Breast epithelium (tissue), 4 donors: ENCODE measurements around the gene DPM2. TPM values are rescaled to one million over a fixed set of nuclear protein-coding genes. Genes with fewer than 3 reads are reported as not detected.
A peak's percentile ranks its signal among the peaks of the same experiment; 100 is the strongest.

Experiments used
- DNase-seq, 2 donors: peaks; one replicate each; pipeline ENCODE4 v3.0.0-alpha.2; 2019; ENCODE audit warnings: low spot score in 2 of 2
- H3K27ac ChIP-seq, 2 donors: fragments of 200-600 bp; sonication (generic) in 1 of 2; one replicate each; pipeline ENCODE4 v1.5.1; 2016 to 2019; ENCODE audit warnings: mild to moderate bottlenecking in 1 of 2
- H3K27me3 ChIP-seq, 2 donors: fragments of 200-600 bp; sonication (generic) in 1 of 2; one replicate each; pipeline versions ENCODE4 v1.5.1 to v1.6.0; 2017 to 2019; ENCODE audit warnings: control low read depth in 1 of 2, mild to moderate bottlenecking in 1 of 2
- H3K36me3 ChIP-seq: fragments of 200-600 bp; one replicate; pipeline ENCODE4 v1.5.1; 2019
- H3K4me1 ChIP-seq, 2 donors: fragments of 200-600 bp; sonication (generic); one replicate each; pipeline ENCODE4 v1.5.1; 2016 to 2019; ENCODE audit warnings: control low read depth in 1 of 2
- H3K4me3 ChIP-seq, 3 donors: fragments of 200-600 bp; sonication (generic); 1 replicate in 2 of 3; 2 replicates in 1 of 3; pipeline ENCODE4 v1.5.1; 2016 to 2019; ENCODE audit warnings: mild to moderate bottlenecking in 3 of 3, moderate library complexity in 2 of 3
- H3K9me3 ChIP-seq, 2 donors: fragments of 200-600 bp; sonication (generic) in 1 of 2; one replicate each; pipeline ENCODE4 v1.5.1; 2016 to 2019; ENCODE audit warnings: control low read depth in 1 of 2
- POLR2A ChIP-seq: fragments of 450-650 bp; IDR thresholded peaks from one replicate; pipeline ENCODE4 v1.6.1; 2016; ENCODE audit warnings: antibody characterized with exemption, mild to moderate bottlenecking, moderate library complexity
- POLR2AphosphoS5 ChIP-seq, 3 donors: sonication (generic); formaldehyde crosslinking; IDR thresholded peaks; one replicate each; pipeline ENCODE4 v1.6.1; 2017; ENCODE audit warnings: antibody characterized with exemption in 3 of 3
- intact Hi-C: fragments of 100-400 bp; cut with DNase I; formaldehyde crosslinking; loops from one replicate; pipeline ENCODE4 v1.15.1; 2023; ENCODE audit warnings: low total_unique reads
- total RNA-seq, 3 donors: library from RNA; depleted of rRNA; stranded (reverse); fragments of >200 nt; gene quantifications; one replicate each; pipeline ENCODE4 v1.1.0, GENCODE V29; 2016
- TF ChIP-seq, protein P1 (sequence below), 3 donors: fragments of 450-650 bp; IDR thresholded peaks; one replicate each; pipeline ENCODE4 v1.5.1; 2016 to 2017; ENCODE audit warnings: antibody characterized with exemption in 3 of 3, mild to moderate bottlenecking in 3 of 3, moderate library complexity in 3 of 3

The DPM2 gene
- total RNA-seq, 3 donors from 2014 or later, result 10.6 to 17.4 (median 17.1) TPM

- Histone ChIP-seq H3K9me3 (no peaks in the 10 kb centered on the region), H3K4me1 (peaks cover 12 to 17% of the 10 kb centered on the region in 2 donors), H3K36me3 (no peaks in the 10 kb centered on the region), H3K27me3 (no peaks in the 10 kb centered on the region), H3K27ac (peak overlapping the region; percentile 92 to 93), H3K4me3 (peak overlapping the region in 1 of 3 donors; percentile 18)
- intact Hi-C loops, result no loop called here
- DNase-seq, result no peak
- TF ChIP-seq POLR2AphosphoS5 (IDR thresholded peaks at IDR 0.05) (no peak), POLR2A (no peak)
- TF ChIP-seq, protein P1, sequence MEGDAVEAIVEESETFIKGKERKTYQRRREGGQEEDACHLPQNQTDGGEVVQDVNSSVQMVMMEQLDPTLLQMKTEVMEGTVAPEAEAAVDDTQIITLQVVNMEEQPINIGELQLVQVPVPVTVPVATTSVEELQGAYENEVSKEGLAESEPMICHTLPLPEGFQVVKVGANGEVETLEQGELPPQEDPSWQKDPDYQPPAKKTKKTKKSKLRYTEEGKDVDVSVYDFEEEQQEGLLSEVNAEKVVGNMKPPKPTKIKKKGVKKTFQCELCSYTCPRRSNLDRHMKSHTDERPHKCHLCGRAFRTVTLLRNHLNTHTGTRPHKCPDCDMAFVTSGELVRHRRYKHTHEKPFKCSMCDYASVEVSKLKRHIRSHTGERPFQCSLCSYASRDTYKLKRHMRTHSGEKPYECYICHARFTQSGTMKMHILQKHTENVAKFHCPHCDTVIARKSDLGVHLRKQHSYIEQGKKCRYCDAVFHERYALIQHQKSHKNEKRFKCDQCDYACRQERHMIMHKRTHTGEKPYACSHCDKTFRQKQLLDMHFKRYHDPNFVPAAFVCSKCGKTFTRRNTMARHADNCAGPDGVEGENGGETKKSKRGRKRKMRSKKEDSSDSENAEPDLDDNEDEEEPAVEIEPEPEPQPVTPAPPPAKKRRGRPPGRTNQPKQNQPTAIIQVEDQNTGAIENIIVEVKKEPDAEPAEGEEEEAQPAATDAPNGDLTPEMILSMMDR (IDR thresholded peaks at IDR 0.05), result no peak
Observed at GRCh38 chr9:127949827-127950512, 12.3 kb upstream of the DPM2 start.

GRCh38 chr9:127947841-127948710 is 10.4 kb upstream of the DPM2 start:
- peaks cover 5 to 8% of the 10 kb centered on the region in 2 donors for H3K4me1 ChIP-seq
- no peaks in the 10 kb centered on the region for H3K27me3 ChIP-seq
- no peak for DNase-seq
- no peak for TF ChIP-seq POLR2AphosphoS5 (IDR thresholded peaks at IDR 0.05)
- no peak for TF ChIP-seq POLR2A
- TF ChIP-seq, protein P1 (IDR thresholded peaks at IDR 0.05), result no peak
- no peaks in the 10 kb centered on the region for H3K9me3 ChIP-seq
- no peaks in the 10 kb centered on the region for H3K36me3 ChIP-seq
- intact Hi-C loops, result no loop called here
- H3K4me3 ChIP-seq, result no peak overlapping the region
- peak overlapping the region; percentile 46 to 56 for H3K27ac ChIP-seq

- intact Hi-C loops, result no loop called here
- Histone ChIP-seq H3K4me3 (no peak overlapping the region), H3K27me3 (no peaks in the 10 kb centered on the region), H3K4me1 (peaks cover 5 to 8% of the 10 kb centered on the region in 2 donors), H3K36me3 (no peaks in the 10 kb centered on the region), H3K9me3 (no peaks in the 10 kb centered on the region), H3K27ac (peak overlapping the region; percentile 31 to 33)
- no peak for DNase-seq
- TF ChIP-seq, protein P1 (IDR thresholded peaks at IDR 0.05), result no peak
- TF ChIP-seq POLR2A (no peak), POLR2AphosphoS5 (IDR thresholded peaks at IDR 0.05) (no peak)
Observed at GRCh38 chr9:127946728-127947127, 9.1 kb upstream of the DPM2 start.

DNA sequence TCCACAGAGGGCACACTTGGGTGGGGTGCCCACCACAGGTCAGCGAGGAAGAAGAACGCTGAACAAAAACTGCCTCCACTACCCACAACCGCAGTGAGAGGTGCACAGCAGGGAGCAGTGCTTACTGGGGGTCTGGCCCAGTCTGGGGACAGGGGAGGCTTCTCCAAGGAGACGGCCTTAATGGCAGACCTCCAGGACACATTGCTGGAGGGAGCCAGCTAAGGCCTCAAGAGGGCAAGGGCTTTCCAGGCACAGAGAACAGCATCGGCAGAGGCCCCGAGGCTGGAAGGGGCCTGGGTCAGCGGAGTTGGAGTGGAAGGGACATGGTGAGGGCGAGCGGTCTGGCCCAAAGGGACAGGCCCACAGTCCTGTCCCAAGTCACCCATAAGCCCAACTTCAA is 8.3 kb upstream of the DPM2 start:
- DNase-seq, result no peak
- Histone ChIP-seq H3K27ac (peak overlapping the region; percentile 31 to 33), H3K4me3 (no peak overlapping the region), H3K9me3 (no peaks in the 10 kb centered on the region), H3K36me3 (no peaks in the 10 kb centered on the region), H3K27me3 (no peaks in the 10 kb centered on the region), H3K4me1 (peaks cover 2 to 9% of the 10 kb centered on the region in 2 donors)
- intact Hi-C loops, result no loop called here
- no peak for TF ChIP-seq POLR2AphosphoS5 (IDR thresholded peaks at IDR 0.05)
- TF ChIP-seq, protein P1 (IDR thresholded peaks at IDR 0.05), result no peak
- TF ChIP-seq POLR2A, result no peak

GRCh38 chr9:127945338-127945737 is 7.7 kb upstream of the DPM2 start:
- Histone ChIP-seq H3K9me3 (no peaks in the 10 kb centered on the region), H3K4me1 (peaks cover 0 to 9% of the 10 kb centered on the region in 2 donors), H3K27me3 (no peaks in the 10 kb centered on the region), H3K36me3 (no peaks in the 10 kb centered on the region), H3K27ac (peak overlapping the region; percentile 31 to 33), H3K4me3 (no peak overlapping the region)
- DNase-seq, result no peak
- intact Hi-C loops, result no loop called here
- TF ChIP-seq POLR2A, result no peak
- TF ChIP-seq, protein P1 (IDR thresholded peaks at IDR 0.05), result no peak
- no peak for TF ChIP-seq POLR2AphosphoS5 (IDR thresholded peaks at IDR 0.05)
